GM12878 (cell line): ENCODE results near the gene FAM219A. TPM values are rescaled to one million over a fixed set of nuclear protein-coding genes. Genes with fewer than 3 reads are reported as not detected.

Experiments used
- ATAC-seq: fragments of 200-7000 bp; cut with Tn5 transposase; 3 replicates; pipeline ENCODE4 v1.9.1; 2020; ENCODE audit warnings: mild to moderate bottlenecking, moderate library complexity
- BruUV-seq: library from RNA; stranded (reverse); fragments of 400-500 nt; replicated peaks from 2 replicates; lab custom pipeline; 2021; lab: Mats Ljungman, UMichigan
- CTCF ChIA-PET: fragments of 300-600 bp; sonication (Branson Sonifier 250); formaldehyde crosslinking; extraction: SDS; loops from one replicate; lab custom pipeline; 2021; ENCODE audit warnings: inconsistent platforms; lab: Yijun Ruan, JAX
- POLR2A ChIA-PET: fragments of 350-600 bp; formaldehyde crosslinking; extraction: SDS; loops from one replicate; lab custom pipeline; 2021; ENCODE audit warnings: inconsistent platforms; lab: Charles Lee
- RAD21 ChIA-PET: fragments of 300-600 bp; sonication (Branson Sonifier 250); formaldehyde crosslinking; loops from one replicate; lab custom pipeline; 2023; ENCODE audit warnings: antibody characterized with exemption; ENCODE audit not compliant: unreplicated experiment; lab: Charles Lee
- SMC1A ChIA-PET: fragments of 300-600 bp; sonication (Branson Sonifier 250); formaldehyde crosslinking; loops from one replicate; lab custom pipeline; 2023; ENCODE audit not compliant: unreplicated experiment, uncharacterized antibody; lab: Charles Lee
- DNase-seq: peaks from one replicate; pipeline ENCODE4 v3.0.0-alpha.2; 2011; ENCODE audit warnings: low read depth, low spot score
- FAIRE-seq: peaks from 3 replicates; lab custom pipeline; 2011; peaks lifted over from hg19 to GRCh38; lab: Jason Lieb, UNC
- H2AFZ ChIP-seq: 2 replicates; pipeline ENCODE4 v1.6.0; 2011; ENCODE audit warnings: low read depth, low read length, control low read depth; ENCODE audit not compliant: control insufficient read depth
- H3K27ac ChIP-seq: 2 replicates; pipeline ENCODE4 v1.5.1; 2011; ENCODE audit warnings: control low read depth; ENCODE audit not compliant: control insufficient read depth, insufficient read depth
- H3K27me3 ChIP-seq, 2 experiments: replicated peaks in 1 of 2; 2 replicates each; pipeline versions ENCODE4 v1.6.0 to v1.6.1; 2011; ENCODE audit warnings: low read length in 1 of 2; ENCODE audit not compliant: control insufficient read depth in 2 of 2, insufficient read depth in 2 of 2
- H3K36me3 ChIP-seq, 2 experiments: 2 replicates each; pipeline ENCODE4 v1.5.1; 2011; ENCODE audit warnings: low read length in 1 of 2; ENCODE audit not compliant: control insufficient read depth in 2 of 2, insufficient read depth in 2 of 2
- H3K4me1 ChIP-seq: 2 replicates; pipeline ENCODE4 v1.6.1; 2011; ENCODE audit warnings: mild to moderate bottlenecking, low read length, moderate library complexity, mixed read lengths; ENCODE audit not compliant: control insufficient read depth, insufficient read depth
- H3K4me2 ChIP-seq: 2 replicates; pipeline ENCODE4 v1.6.0; 2011; ENCODE audit warnings: control low read depth; ENCODE audit not compliant: control insufficient read depth, insufficient read depth
- H3K4me3 ChIP-seq: fragments of 200-600 bp; sonication (generic); 2 replicates; pipeline ENCODE4 v1.5.1; 2016
- H3K79me2 ChIP-seq: 2 replicates; pipeline ENCODE4 v1.6.0; 2011; ENCODE audit warnings: low read length; ENCODE audit not compliant: control insufficient read depth, insufficient read depth
- H3K9ac ChIP-seq: 2 replicates; pipeline ENCODE4 v1.8.0; 2011; ENCODE audit warnings: low read length, control low read depth, mixed read lengths; ENCODE audit not compliant: control insufficient read depth, insufficient read depth
- H3K9me3 ChIP-seq: replicated peaks from 3 replicates; pipeline ENCODE4 v1.5.1; 2011; ENCODE audit warnings: mild to moderate bottlenecking, low read length; ENCODE audit not compliant: control insufficient read depth, insufficient read depth
- H4K20me1 ChIP-seq: 2 replicates; pipeline ENCODE4 v1.6.0; 2011; ENCODE audit not compliant: control insufficient read depth, insufficient read depth
- BACH1 ChIP-seq: fragments of 450-650 bp; IDR thresholded peaks from 2 replicates; pipeline ENCODE4 v1.6.1; 2017; ENCODE audit warnings: mild to moderate bottlenecking, borderline replicate concordance
- CBFB ChIP-seq: IDR thresholded peaks from 2 replicates; pipeline ENCODE4 v1.6.1; 2016; ENCODE audit warnings: antibody characterized with exemption, low read depth
- CREB1 ChIP-seq: IDR thresholded peaks from 2 replicates; pipeline ENCODE4 v1.6.1; 2012; ENCODE audit warnings: low read depth, mild to moderate bottlenecking, inconsistent platforms
- CREM ChIP-seq: IDR thresholded peaks from 2 replicates; pipeline ENCODE4 v1.6.1; 2014; ENCODE audit warnings: antibody characterized with exemption, low read depth
- EP300 ChIP-seq, 2 experiments: fragments of 150-350 bp in 1 of 2; IDR thresholded peaks; 2 replicates each; pipeline ENCODE4 v1.6.1; 2011 to 2012; ENCODE audit warnings: low read depth in 2 of 2, low read length in 2 of 2, borderline replicate concordance in 1 of 2, improper control_type of control experiment in 1 of 2, inconsistent platforms in 1 of 2; ENCODE audit not compliant: control insufficient read depth in 1 of 2
- EZH2 ChIP-seq: IDR thresholded peaks from 2 replicates; pipeline ENCODE4 v1.6.1; 2012; ENCODE audit warnings: low read depth, mild to moderate bottlenecking, control low read depth, inconsistent platforms, low read length, borderline replicate concordance; ENCODE audit not compliant: control insufficient read depth
- HDAC2 ChIP-seq: fragments of 200-600 bp; sonication (generic); IDR thresholded peaks from 2 replicates; pipeline ENCODE4 v1.6.1; 2017
- PAX8 ChIP-seq: fragments of 450-650 bp; IDR thresholded peaks from 2 replicates; pipeline ENCODE4 v1.6.1; 2017; ENCODE audit warnings: mild to moderate bottlenecking, moderate library complexity
- RAD51 ChIP-seq: fragments of 450-650 bp; IDR thresholded peaks from 2 replicates; pipeline ENCODE4 v1.6.1; 2016; ENCODE audit warnings: moderate library complexity, mild to moderate bottlenecking, inconsistent platforms
- RBBP5 ChIP-seq: fragments of 200-600 bp; sonication (generic); conservative IDR thresholded peaks from 2 replicates; pipeline ENCODE4 v1.6.1; 2016
- SREBF2 ChIP-seq: IDR thresholded peaks from 2 replicates; pipeline ENCODE4 v1.6.1; 2012; ENCODE audit warnings: mild to moderate bottlenecking, low read length
- SRF ChIP-seq, 2 experiments: IDR thresholded peaks; 2 replicates each; pipeline ENCODE4 v1.6.1; 2011; ENCODE audit warnings: low read depth in 2 of 2, low read length in 2 of 2, mild to moderate bottlenecking in 1 of 2, moderate library complexity in 1 of 2
- SUZ12 ChIP-seq: fragments of 200-600 bp; sonication (generic); IDR thresholded peaks from one replicate; pipeline ENCODE4 v1.6.1; 2018; ENCODE audit warnings: antibody characterized with exemption, mild to moderate bottlenecking; ENCODE audit not compliant: unreplicated experiment
- TBL1XR1 ChIP-seq: IDR thresholded peaks from 2 replicates; pipeline ENCODE4 v1.6.1; 2012; ENCODE audit warnings: low read depth, low read length, improper control_type of control experiment
- WRNIP1 ChIP-seq: IDR thresholded peaks from 2 replicates; pipeline ENCODE4 v1.6.1; 2011; ENCODE audit warnings: low read depth, low read length, improper control_type of control experiment, borderline replicate concordance
- YBX1 ChIP-seq: fragments of 450-650 bp; IDR thresholded peaks from 2 replicates; pipeline ENCODE4 v1.6.1; 2016; ENCODE audit warnings: antibody characterized with exemption
- ZNF274 ChIP-seq: IDR thresholded peaks from one replicate; pipeline ENCODE4 v1.8.0; 2011; ENCODE audit not compliant: insufficient read length, insufficient read depth
- WGBS: methylation state at CpG from one replicate; pipeline ENCODE4 v1.1.6; 2016; ENCODE audit warnings: low lambda C conversion rate; ENCODE audit not compliant: insufficient replicate concordance, insufficient coverage; ENCODE audit errors: missing lambda C conversion rate; 5-methylcytosine and 5-hydroxymethylcytosine counted together
- in situ Hi-C: fragments of 300-500 bp; cut with MboI; formaldehyde crosslinking; loops from 9 replicates; pipeline ENCODE4 v1.14.3; 2018; ENCODE audit warnings: mixed read lengths
- intact Hi-C: fragments of 100-400 bp; cut with micrococcal nuclease; formaldehyde crosslinking; loops from one replicate; pipeline ENCODE4 v1.14.2; 2022; ENCODE audit not compliant: unreplicated experiment
- polyA plus RNA-seq, 11 experiments: library from polyadenylated mRNA; depleted of rRNA in 4 of 11; unstranded in 6 of 11; stranded (reverse) in 5 of 11; fragments of >200 nt; fragmentation: Nextera tagmentation in 4 of 11; fragmentation: Illumina TruSeq in 1 of 11; extraction: Ambion mirVana in 4 of 11; extraction: Trizol in 1 of 11; gene quantifications; 1 replicate in 1 of 11; 2 replicates in 10 of 11; pipeline versions ENCODE4 v1.2.1 to v1.2.3, GENCODE V29; 2011 to 2016; ENCODE audit warnings: inconsistent platforms in 2 of 11, missing spikeins in 2 of 11, low read depth in 1 of 11
- total RNA-seq, 4 experiments: library from RNA; depleted of rRNA in 3 of 4; stranded (reverse); fragments of >200 nt in 3 of 4; fragmentation: Illumina TruSeq in 1 of 4; extraction: Trizol in 1 of 4; gene quantifications; 2 replicates each; pipeline versions ENCODE4 v1.2.1 to v1.2.3, GENCODE V29; 2013 to 2021
- TF ChIP-seq, protein P1 (sequence below): fragments of 450-650 bp; conservative IDR thresholded peaks from 2 replicates; pipeline ENCODE4 v1.6.1; 2017; ENCODE audit warnings: mild to moderate bottlenecking, moderate library complexity
- TF ChIP-seq, protein P2 (sequence below): IDR thresholded peaks from 2 replicates; pipeline ENCODE4 v1.6.1; 2012; ENCODE audit warnings: low read length, inconsistent platforms

Gene FAM219A
- total and polyA plus RNA-seq, 10 of the 15 experiments (the other 5 are each of a cell fraction or from before 2014, with no cell fraction given) = 0.11 to 2.0 (median 0.71) TPM

DNA sequence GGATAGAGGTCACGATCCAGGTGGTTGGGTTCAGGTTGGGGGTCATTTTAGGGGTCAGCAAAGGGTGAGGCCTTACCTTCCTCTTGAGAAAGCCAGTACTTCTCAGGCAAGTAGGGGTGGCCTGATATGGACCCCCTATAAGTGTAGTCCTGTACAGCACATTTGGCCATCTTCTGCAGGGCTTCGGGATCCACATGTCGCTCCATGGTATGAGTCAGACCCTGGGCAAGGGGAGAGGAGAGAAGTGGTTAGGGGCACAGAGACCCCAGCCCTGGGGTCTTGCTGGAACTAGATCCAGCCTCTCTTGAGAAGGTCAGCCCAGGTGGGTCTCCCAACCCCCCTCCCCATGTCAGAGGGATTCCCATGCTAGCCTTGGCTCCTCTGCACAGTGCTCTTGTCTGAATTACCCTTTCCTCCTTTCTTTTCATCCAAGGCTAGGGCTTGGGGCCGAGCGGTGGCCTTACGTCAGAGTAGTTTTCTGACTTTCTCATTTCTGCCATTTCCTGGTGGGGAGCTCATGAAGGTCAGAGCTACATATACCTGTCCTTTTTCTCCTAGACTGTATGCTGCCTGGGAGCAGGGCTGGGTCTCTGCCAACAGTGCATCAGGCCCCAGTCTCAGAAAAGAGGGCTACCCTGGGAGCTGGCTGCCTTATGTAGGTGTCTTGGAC, 72.7 kb downstream of the FAM219A start (continued):
- TF ChIP-seq, protein P1, sequence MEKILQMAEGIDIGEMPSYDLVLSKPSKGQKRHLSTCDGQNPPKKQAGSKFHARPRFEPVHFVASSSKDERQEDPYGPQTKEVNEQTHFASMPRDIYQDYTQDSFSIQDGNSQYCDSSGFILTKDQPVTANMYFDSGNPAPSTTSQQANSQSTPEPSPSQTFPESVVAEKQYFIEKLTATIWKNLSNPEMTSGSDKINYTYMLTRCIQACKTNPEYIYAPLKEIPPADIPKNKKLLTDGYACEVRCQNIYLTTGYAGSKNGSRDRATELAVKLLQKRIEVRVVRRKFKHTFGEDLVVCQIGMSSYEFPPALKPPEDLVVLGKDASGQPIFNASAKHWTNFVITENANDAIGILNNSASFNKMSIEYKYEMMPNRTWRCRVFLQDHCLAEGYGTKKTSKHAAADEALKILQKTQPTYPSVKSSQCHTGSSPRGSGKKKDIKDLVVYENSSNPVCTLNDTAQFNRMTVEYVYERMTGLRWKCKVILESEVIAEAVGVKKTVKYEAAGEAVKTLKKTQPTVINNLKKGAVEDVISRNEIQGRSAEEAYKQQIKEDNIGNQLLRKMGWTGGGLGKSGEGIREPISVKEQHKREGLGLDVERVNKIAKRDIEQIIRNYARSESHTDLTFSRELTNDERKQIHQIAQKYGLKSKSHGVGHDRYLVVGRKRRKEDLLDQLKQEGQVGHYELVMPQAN = no peak
- TF ChIP-seq, protein P2, sequence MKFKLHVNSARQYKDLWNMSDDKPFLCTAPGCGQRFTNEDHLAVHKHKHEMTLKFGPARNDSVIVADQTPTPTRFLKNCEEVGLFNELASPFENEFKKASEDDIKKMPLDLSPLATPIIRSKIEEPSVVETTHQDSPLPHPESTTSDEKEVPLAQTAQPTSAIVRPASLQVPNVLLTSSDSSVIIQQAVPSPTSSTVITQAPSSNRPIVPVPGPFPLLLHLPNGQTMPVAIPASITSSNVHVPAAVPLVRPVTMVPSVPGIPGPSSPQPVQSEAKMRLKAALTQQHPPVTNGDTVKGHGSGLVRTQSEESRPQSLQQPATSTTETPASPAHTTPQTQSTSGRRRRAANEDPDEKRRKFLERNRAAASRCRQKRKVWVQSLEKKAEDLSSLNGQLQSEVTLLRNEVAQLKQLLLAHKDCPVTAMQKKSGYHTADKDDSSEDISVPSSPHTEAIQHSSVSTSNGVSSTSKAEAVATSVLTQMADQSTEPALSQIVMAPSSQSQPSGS = no peak
- TF ChIP-seq HDAC2 = no peak
- TF ChIP-seq, all 136 proteins: peak for 0

DNA sequence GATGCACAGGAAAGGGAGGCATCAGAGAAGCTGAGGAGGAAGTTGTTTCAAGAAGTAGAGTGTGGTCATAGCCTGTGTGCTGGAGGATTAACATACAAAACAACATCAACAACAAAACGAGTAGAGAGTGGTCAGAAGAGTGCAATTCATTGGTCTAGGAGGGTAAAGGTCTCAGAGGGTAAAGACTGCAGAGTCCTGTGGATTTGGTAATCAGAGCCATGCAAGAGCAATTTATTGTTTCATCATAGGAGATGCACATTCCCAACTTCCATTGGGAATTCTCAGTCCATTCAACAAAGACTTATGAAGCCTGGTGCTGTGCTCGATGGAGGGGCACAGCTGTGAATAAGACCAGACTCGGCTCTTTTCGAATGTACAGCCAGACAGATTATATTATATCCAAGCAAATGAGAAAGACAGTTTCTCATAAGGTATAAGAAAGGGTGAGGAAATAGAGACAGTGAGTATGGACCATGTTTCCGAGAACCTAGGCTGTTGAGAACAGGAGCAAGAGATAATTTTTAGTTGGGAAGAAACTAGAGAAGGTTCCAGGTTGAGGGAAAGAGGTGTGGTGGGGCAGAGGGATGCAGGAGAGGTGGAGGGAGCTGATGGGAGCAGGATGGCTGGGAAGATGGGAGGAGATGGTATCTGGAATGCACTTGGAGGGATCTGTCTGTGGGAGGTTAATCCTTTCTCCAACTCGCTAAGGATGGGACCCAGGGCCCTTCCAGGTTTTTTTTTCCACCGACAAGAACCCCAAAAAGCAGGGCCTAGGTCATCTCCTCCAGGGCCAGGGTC, 73.8 kb downstream of the FAM219A start:
- no peak for DNase-seq
- H3K4me1 ChIP-seq = peaks cover 14% of the 10 kb centered on the region
- no peak overlapping the region for H3K4me3 ChIP-seq
- H3K4me2 ChIP-seq = no peak overlapping the region
- no peak overlapping the region for H3K9ac ChIP-seq
- 5% methylated on average over 7 of the region's 7 CpGs for WGBS
- H3K27ac ChIP-seq = no peak overlapping the region
- H3K79me2 ChIP-seq = no peaks in the 10 kb centered on the region
- CTCF ChIA-PET = no interaction called here
- POLR2A ChIA-PET = no interaction called here
- no peak for TF ChIP-seq EZH2
- TF ChIP-seq ZNF274 = no peak
- TF ChIP-seq YBX1 = no peak
- no peak for TF ChIP-seq EP300 (IDR thresholded peaks at IDR 0.05; ENCODE audit: borderline replicate concordance in 1 of 2, control insufficient read depth in 1 of 2, low read depth in 2 of 2, low read length in 2 of 2)
- no peak for TF ChIP-seq TBL1XR1
- TF ChIP-seq SUZ12 = no peak
- TF ChIP-seq PAX8 = no peak
- no peak for TF ChIP-seq RBBP5
- TF ChIP-seq WRNIP1 = no peak
- no peak for TF ChIP-seq CREM
- no peak for TF ChIP-seq RAD51
- TF ChIP-seq CBFB = no peak
- TF ChIP-seq SREBF2 = no peak
- no peak for TF ChIP-seq BACH1
- no peak for TF ChIP-seq CREB1
- TF ChIP-seq SRF (IDR thresholded peaks at IDR 0.05; ENCODE audit: low read depth in 2 of 2, low read length in 2 of 2) = no peak
- in situ Hi-C loops = no loop called here
- FAIRE-seq = no peak
- ATAC-seq = no peak
- RAD21 ChIA-PET = no interaction called here
- SMC1A ChIA-PET = no interaction called here
- H4K20me1 ChIP-seq = no peaks in the 10 kb centered on the region
- H3K27me3 ChIP-seq = peaks cover 5 to 12% of the 10 kb centered on the region in 2 experiments
- H3K36me3 ChIP-seq = no peaks in the 10 kb centered on the region
- no TSS peak for BruUV-seq
- no peak overlapping the region for H2AFZ ChIP-seq
- H3K9me3 ChIP-seq = no peaks in the 10 kb centered on the region
- intact Hi-C loops = no loop called here
